HG02970 (cell line): ENCODE measurements around the gene NBAS.

Experiments used
- ATAC-seq: cut with Tn5 transposase; IDR thresholded peaks from one replicate; pipeline ENCODE4 v1.9.1; 2021; ENCODE audit warnings: mild to moderate bottlenecking, moderate library complexity, moderate number of reproducible peaks; ENCODE audit not compliant: unreplicated experiment, low FRiP score

The NBAS gene

DNA sequence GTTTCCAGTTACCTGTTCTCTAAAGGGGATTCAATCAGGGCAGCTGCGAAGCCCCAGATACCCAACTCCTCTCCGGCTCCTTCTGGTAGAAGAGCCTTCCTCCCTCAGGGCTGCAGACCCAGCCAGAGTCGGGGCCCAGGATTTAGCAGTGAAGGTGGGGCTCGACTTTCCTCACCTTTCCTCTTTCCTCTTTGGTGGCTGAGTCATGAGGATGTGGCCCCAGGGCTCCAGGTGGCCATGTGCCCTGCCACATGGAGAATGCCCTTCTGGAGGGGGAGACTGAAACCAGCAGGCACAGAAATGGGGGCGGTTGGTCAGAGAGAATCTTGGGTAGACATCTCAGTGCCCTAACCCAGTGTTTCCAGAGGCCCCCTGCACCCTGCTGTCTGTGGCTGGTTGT is 402.6 kb downstream of the NBAS start:
- no peak for ATAC-seq

DNA sequence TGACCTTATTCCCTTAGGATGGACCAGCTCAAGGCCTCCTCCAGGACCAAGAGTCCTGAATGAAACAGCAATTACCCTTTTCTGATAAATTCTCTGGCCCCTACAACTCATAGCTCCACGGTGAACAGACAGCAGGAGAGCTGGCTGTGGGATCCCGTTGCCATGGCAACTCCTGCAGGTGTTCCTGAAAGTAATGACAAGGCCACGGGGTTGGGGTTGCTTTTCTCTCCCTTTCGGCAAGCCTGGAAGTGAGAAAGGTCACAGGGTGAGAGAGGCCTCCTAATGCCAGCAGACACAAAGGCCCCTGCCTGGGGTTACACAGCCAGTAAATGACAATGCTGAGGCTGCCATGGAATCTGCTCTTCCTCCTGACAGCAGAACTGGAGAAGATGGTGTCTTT is 403.0 kb downstream of the NBAS start:
- ATAC-seq: no peak

DNA sequence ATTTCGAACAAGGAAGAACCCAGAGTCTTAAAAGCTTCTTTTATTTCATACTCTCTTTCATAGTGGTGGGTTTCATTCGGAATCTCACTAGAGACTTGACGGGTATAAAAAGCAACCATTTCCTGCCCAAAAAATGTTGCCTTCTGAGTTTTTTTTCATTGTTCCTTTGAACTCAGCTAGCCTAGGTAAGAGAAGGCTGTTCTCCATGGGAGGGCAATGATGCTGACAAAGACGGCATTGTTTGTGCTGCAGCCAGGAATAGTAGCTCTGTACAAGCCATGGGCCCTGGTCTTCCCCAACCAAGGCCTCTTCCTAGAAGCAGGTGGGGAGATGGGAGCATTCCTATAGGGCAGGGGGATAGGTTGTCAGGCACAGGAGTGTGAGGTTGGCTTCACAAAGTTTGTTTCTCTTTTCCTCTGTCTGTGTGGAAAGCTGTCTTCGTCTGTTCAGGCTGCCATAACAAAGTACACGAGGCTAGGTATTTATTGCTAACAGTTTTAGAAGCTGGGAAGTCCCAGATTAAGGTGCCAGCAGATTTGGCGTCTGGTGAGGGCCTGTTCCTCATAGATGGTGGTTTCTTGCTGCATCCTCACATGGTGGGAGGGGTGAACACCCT is 405.1 kb downstream of the NBAS start:
- no peak for ATAC-seq

DNA sequence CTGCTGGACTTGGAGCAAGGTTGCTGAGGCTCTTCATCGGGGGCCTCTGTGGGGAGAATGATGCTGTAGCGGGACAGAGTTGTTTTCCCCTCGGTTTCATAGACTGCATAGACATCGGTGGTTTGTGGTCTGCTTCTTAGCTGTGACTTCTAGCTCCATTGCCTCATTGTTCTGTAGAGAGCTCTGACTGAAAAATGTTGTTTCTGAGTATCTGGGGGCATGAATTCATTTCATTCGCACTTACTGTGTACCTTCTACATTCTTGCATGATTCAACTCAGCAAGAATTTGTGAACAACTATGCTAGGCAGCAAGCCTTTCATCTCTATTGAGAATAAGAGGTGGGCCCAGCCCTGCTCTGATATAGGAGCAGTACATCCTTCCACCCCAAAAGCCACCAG is 406.8 kb downstream of the NBAS start:
- no peak for ATAC-seq

DNA sequence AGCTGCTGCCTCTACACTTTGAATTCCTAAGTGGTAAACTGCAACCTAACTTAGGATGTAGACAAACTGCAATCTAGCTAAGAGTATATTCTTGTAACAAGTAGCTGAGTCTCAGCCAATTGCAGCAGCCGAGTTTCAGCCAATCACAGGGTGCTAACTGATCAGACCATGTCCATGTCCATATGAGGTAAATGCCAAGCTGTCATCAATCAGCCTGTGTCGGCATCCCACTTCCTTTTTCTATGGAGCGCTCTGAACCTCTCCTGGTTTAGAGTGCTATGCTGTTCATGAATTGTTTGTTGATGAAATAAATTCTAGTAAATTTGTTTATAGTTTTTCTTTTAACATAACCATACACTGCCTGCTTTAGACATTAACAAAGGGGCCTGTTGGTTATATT is 408.8 kb downstream of the NBAS start:
- no peak for ATAC-seq

DNA sequence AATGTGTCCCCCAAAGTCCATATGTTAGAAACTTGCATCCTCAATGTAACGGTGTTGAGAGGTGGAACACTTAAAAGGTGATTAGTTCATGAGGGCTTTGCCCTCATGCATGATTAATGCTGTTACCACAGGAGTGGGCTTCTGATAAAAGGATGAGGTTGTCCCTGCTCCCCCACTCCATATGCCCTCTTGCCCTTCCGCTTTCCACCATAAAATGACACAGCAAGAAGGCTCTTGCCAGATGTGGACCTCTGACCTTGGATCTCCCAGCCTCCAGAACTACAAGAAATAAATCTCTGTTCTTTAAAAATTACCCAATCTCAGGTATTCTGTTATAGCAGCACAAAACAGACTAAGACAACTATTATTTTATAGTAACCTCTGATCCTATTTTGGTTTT is 412.1 kb downstream of the NBAS start:
- no peak for ATAC-seq

DNA sequence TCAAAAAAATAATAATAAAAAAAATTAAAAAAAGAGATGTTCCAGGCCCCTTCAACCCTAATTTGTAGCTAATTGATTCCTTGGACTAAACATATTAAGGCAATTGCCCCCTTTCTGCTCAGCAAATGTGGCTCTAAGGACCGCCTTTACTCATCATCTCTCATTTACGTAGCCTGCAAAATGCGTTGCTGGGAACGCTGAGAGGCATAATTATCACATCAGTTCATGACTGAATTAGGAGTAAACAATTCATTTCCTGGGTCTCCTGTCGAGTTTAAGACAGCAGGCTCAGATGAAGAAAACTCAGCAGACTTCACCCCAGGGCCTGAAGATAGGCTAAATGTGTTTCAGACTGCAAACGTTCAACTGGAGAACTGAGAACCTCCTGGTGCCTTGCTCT is 413.5 kb downstream of the NBAS start:
- no peak for ATAC-seq

DNA sequence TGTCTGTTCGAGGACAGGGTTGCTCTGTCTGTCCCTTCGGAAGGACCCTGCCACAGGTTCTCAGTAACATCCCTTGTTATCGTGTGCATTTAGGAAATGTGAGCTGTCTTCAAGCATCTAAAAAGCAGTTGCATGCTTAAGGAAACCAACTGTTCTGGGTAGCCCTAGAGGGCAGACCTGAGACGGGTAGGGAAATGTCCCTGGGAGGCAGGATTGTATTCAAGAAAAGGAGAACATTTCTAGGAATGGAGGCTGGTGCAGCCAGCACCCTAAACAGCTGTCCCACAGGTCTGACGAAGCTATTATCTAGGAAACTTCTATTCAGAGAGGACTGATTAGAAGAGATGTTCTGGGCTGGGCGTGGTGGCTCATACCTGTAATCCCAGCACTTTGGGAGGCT is 414.2 kb downstream of the NBAS start:
- ATAC-seq: no peak

DNA sequence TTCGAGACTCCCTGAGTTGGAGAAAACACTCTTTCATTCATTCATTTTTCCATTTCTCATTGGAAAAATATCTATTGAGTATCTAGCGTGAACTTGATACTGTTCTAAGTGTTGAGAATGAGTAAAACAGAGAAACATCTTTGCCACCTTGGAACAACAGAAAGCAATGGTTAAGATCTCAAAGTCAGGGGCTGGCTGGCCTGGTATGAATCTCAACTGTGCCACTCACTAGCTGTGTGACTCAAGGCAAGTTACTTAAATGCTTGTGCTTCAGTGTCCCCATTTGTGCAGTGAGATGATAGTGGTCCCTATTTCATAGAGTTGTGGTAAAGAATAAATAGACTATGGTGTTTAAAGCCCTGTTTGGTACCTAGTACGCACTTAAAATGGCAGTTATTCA is 415.2 kb downstream of the NBAS start:
- no peak for ATAC-seq

DNA sequence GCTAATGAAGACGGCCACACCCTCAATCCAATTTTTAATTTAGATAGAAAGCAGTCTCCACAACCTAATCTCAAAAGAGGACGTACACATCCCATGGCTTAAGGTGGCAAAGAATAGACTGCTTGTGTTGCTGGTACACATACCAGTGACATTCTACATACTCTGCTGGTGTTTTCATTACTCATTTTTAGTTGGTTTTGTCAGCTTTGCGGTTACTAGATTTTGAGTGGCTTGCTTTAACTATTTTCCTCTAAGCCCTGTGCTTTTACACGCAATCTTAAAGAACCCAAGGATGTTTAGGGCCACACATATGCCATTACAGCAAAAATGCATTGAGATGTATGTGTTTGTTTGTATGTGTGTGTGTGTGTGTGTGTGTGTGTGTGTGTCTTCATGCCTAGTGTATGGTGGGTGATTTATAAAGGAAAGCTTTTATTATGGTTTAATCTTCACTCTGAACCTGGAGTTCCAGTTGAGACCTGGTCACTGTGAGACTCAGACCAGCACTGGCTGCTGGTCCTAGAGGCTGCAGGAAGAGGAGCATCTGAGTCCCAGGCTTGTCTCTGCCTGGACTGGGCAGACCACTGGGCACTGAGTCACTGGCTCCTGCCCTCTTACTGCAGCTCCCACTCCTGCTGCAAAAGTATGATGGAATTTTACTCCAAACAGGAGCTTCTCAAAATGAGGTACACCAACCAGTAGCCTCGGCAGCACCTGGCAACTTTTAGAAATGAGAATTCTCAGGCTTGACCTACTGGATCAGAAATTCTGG is 415.9 kb downstream of the NBAS start:
- ATAC-seq: no peak

DNA sequence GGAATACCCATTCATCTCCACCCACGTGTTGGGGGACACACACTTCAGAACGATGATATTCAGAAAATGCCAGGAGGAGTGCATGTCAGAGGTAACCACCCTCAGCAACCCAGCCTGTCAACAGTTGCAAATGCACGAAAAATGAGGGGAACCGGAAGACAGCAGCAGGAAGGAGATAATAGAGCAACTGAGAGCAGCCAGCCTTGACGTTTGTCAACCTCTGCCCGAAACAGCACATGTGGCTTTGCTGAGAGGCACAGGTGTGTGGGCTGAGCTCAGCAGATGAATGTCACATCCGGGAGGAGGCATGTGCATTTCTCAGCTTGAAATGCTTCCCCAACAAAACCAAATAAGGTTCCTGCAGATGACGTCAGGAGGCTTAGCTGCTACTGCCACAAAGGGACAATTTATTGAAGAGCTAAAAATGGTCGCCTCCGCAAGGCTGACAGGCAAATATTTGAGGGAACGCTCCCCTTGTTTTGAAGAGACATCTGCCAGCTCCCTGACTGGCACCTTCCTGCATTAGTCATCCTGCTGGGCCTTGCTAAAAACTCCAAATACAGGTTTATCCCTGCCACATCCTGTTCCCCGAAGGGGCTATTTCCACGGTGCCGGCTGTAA is 419.0 kb downstream of the NBAS start:
- ATAC-seq: peak; percentile 100

DNA sequence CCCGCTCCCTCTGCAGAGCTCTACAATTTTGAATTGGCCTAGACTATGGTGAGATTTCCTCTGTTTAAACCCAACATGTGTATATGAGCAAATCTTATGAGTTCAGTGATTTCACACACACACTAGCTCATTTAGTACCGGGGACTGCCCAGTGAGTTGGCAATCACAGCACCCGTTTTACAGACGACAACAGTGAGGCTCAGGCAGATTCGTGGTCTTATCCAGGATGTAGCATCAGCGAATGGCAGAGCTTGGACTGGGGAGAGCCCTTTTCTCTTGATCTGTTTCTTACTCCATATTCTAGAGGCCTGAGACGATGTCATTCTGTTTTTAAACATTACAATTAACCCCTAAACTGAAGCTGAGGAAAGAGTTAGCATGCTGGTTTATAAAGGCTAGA is 419.9 kb downstream of the NBAS start:
- no peak for ATAC-seq

DNA sequence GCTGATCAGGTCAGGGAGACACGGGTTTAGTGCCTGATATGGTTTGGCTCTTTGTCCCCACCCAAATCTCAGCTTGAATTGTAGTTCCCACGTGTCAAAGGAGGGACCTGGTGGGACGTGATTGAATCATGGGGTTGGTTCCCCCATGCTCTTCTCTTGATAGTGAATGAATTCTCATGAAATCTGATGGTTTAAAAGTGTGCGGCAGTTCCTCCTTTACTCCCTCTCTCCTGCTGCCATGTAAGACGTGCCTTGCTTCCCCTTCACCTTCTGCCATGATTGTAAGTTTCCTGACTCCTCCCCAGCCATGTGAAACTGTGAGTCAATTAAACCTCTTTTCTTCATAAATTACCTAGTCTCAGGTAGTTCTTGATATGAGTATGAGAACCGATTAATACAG is 424.5 kb downstream of the NBAS start:
- no peak for ATAC-seq

DNA sequence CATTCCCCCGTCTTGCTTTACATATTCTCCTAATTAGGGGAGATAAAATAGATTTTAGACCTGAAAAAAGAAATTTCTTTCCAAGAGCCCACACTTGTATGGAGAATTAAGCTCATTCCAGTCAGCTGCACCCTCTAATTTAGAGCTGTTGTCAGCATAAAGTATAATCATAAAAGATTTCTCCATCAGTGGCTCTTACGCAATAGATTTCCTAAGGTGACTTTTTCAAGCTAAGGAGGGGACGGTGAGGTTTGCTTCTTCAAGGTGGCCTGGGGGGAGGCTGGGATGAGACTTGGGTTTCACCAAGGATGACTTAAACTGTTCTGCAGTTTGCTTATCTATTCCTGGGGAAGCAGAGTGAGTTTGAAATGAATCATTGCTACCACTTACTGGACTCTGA is 426.2 kb downstream of the NBAS start:
- ATAC-seq: no peak

DNA sequence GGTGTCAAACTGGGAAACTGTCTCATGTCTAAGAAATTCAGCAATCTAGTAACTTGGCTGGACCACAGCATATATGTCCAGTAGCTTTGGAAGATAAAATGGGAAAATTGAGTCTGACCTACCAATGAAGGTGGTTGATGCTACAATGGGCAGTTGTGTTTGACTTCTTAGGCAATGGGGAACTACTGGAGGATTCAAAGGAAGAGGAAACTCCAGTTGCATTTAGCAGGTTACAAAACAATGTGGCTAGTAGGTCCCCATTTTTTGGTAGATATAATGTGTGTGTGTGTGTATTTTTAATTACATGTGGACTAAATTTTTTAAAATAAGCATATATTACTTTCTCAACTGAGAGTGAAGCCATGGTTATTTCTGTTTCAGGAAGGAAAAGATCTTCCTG is 427.7 kb downstream of the NBAS start:
- no peak for ATAC-seq

DNA sequence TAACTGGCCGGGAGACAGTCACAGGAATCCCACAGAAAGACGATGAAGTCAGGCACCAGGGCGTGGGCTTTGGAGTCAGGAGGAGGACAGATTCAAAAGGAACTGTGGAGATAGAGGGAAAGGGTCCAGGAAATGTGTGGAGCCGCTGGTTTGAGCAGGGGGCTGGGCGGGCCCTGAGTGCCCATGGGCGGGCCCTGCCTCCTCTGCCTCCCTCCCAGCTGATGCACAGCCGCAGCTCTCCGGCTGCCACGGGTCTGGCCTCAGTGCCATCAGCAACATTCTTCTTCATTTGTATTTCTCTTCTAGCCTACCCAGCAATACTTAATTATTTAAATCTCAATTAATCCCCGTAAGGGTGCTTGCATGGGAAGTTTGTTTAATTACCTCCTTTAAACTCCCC is 432.3 kb downstream of the NBAS start:
- no peak for ATAC-seq

DNA sequence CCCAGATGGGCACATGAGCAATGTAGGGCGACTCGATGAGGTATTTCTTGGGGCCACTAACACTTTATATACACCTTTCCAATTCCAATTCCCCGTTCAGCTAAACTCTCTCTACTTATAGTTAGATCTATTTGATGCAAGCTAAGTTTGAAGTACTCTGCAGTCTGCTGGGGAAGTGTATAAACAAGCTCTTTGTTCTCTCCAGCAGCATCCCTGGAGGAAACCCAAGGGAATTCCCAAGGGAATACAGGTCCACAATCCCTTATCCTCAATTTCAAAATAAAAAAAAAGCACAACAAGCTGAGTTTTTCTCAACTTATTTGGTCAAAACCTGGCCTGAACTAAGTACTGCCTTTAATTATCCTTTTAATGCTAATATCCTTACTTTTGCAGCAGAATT is 433.3 kb downstream of the NBAS start:
- ATAC-seq: no peak

DNA sequence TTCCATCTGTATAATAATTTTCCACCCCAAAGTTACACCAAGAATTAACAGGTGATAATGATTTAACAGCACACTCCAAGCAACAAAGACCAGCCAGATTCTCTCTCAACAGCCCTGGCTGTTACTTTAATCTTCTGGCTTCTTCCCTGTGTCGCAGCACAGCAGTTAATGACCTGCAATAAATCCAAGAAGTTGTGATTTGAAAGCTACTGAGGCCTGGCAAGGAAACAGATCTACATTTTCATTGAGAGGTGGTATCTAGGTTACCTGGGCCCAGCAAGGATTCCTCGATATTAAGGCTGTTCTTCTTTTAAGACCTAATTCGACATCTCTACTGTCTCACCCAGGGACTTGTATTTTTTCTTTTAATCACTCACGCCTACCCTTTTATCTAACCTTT is 433.8 kb downstream of the NBAS start:
- no peak for ATAC-seq

DNA sequence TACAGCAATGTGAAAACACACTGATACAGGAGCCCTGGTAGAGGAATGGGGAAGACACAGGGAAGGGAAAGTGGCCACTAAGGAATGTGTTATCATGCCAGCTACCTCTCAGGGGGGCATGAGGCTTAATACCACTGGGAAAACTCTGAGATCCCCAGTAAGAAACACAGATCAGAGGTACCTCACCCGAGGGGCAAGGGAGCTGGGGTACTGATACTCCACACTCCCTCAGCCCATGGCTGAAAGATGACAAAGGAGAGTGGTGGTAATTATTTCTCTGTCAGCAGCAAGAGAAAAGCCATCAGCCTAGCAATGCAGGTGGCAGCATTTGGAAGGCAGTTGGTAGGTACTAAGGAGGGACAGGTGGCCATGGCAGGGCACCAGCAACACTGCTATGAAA is 434.8 kb downstream of the NBAS start:
- ATAC-seq: no peak

DNA sequence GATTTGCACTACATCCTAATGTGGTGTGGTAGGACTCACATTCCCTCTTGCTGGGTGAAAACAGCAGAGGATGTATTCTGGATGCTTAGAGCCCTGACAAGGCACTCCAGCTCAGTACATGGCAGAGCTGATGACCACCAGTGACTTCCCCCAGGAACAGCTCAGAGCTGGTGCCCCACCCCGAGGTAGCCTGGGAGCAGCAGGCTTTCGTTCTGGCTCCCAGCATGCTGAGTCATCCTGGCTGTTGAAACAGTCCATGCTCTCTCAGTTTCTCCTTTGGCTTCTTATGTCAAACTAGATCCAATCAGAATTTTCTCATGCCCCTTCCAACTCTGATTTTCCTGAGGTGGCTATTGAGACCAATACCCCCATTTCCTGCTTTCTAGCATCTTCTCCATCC is 438.2 kb downstream of the NBAS start:
- ATAC-seq: no peak

DNA sequence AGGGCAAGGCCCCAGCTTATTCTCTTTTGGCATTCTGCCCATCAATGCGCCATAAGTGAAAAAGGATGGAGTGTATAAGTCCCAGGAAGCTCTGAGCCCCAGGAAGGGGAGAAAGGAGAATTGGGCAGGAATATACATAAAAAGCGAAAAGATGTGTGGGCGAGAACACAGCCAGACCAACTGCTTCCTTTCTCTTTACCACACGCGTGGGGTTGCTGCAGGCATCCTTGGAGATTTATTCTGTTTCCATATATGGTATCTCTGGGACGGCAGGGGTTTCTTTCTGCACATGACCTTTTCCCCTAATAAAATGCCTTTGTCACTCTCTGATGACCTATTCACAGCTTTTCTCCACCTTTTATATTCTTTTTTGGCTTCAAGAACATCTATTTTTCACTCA is 440.5 kb downstream of the NBAS start:
- no peak for ATAC-seq

DNA sequence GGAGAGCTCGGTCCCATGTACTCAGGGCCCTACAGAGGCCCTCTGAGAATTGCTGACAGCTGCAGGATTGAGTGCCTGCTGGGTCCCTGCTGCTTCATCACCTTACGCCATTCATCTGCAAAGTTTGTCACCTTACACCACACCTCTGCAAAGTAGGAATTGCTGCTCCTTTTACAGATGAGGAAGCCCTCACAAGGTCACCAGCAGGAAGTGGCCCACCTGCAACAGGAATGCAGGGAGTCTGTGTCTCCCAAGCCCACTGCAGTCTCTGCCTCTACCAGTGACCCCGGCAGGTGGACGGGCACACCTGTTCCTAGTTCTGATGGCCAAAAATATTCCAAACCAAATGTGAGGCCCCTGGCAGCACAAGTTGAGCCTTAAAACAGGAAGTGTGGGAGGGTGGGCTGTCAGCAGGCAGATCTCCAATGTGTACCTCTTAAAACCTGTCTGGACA is 441.4 kb downstream of the NBAS start:
- no peak for ATAC-seq
